Left ventricle myocardium inferior (tissue), 1 donor: ENCODE data around the gene SLC30A9. TPM values are rescaled to one million over a fixed set of nuclear protein-coding genes. Genes with fewer than 3 reads are reported as not detected.

Experiments
- DNase-seq: peaks from one replicate; pipeline ENCODE4 v3.0.0-alpha.2; 2020
- H3K27ac ChIP-seq: fragments of 200-600 bp; replicated peaks from 2 replicates; pipeline ENCODE4 v1.8.0; 2021
- H3K27me3 ChIP-seq: fragments of 200-600 bp; 2 replicates; pipeline ENCODE4 v1.8.0; 2021; ENCODE audit warnings: low read depth
- H3K36me3 ChIP-seq: fragments of 200-600 bp; 2 replicates; pipeline ENCODE4 v1.8.0; 2021
- H3K4me1 ChIP-seq: fragments of 200-600 bp; 2 replicates; pipeline ENCODE4 v1.8.0; 2021
- H3K4me3 ChIP-seq: fragments of 200-600 bp; 2 replicates; pipeline ENCODE4 v1.8.0; 2021; ENCODE audit warnings: mild to moderate bottlenecking, moderate library complexity
- H3K9me3 ChIP-seq: fragments of 200-600 bp; replicated peaks from 2 replicates; pipeline ENCODE4 v1.8.0; 2021
- CTCF ChIP-seq: fragments of 200-600 bp; IDR thresholded peaks from 2 replicates; pipeline ENCODE4 v1.8.0; 2021; ENCODE audit warnings: antibody characterized with exemption, mild to moderate bottlenecking, borderline replicate concordance
- intact Hi-C: fragments of 100-400 bp; cut with micrococcal nuclease; formaldehyde crosslinking; loops from one replicate; pipeline ENCODE4 v1.11.0; 2022
- total RNA-seq: library from RNA; stranded (reverse); fragmentation: NEBNext Ultra II Directional; extraction: Animal tissue kit (Norgen Biotek cat#: 25700); gene quantifications from one replicate; pipeline ENCODE4 v1.2.1, GENCODE V29; 2021
- donor health status: DM: no; HTN: yes; CAD: no; lungs with severe emphysema.

The SLC30A9 gene
- total RNA-seq, 1 donor from 2014 or later = 80.4 TPM

GRCh38 chr4:41985151-41985550 is 5.2 kb upstream of the SLC30A9 start:
- H3K4me3 ChIP-seq = no peak overlapping the region
- H3K4me1 ChIP-seq = peaks cover 40% of the 10 kb centered on the region
- H3K27me3 ChIP-seq = no peaks in the 10 kb centered on the region
- intact Hi-C loops = no loop called here
- DNase-seq = no peak
- no peaks in the 10 kb centered on the region for H3K9me3 ChIP-seq
- no peaks in the 10 kb centered on the region for H3K36me3 ChIP-seq
- no peak for TF ChIP-seq CTCF
- H3K27ac ChIP-seq = no peak overlapping the region

- DNase-seq = no peak
- peak overlapping the region; percentile 97 for H3K4me3 ChIP-seq
- H3K4me1 ChIP-seq = peaks cover 79% of the 10 kb centered on the region
- H3K27ac ChIP-seq = peak overlapping the region; percentile 93
- TF ChIP-seq CTCF = no peak
- H3K36me3 ChIP-seq = no peaks in the 10 kb centered on the region
- no peaks in the 10 kb centered on the region for H3K27me3 ChIP-seq
- no peaks in the 10 kb centered on the region for H3K9me3 ChIP-seq
- intact Hi-C loops = no loop called here
Observed at GRCh38 chr4:41989994-41990364, 351 bp upstream of the SLC30A9 start.

- Histone ChIP-seq H3K4me1 (peaks cover 69% of the 10 kb centered on the region), H3K27ac (no peak overlapping the region), H3K27me3 (no peaks in the 10 kb centered on the region), H3K4me3 (peak overlapping the region; percentile 97), H3K9me3 (no peaks in the 10 kb centered on the region), H3K36me3 (no peaks in the 10 kb centered on the region)
- no peak for DNase-seq
- intact Hi-C loops = no loop called here
- no peak for TF ChIP-seq CTCF
Observed at GRCh38 chr4:41991916-41992767, 1.8 kb downstream of the SLC30A9 start.

GRCh38 chr4:41992967-41993857 is 2.9 kb downstream of the SLC30A9 start:
- H3K4me3 ChIP-seq = no peak overlapping the region
- peaks cover 63% of the 10 kb centered on the region for H3K4me1 ChIP-seq
- intact Hi-C loops = no loop called here
- DNase-seq = no peak
- H3K27me3 ChIP-seq = no peaks in the 10 kb centered on the region
- H3K9me3 ChIP-seq = no peaks in the 10 kb centered on the region
- H3K36me3 ChIP-seq = no peaks in the 10 kb centered on the region
- H3K27ac ChIP-seq = no peak overlapping the region
- no peak for TF ChIP-seq CTCF

- DNase-seq = no peak
- H3K36me3 ChIP-seq = no peaks in the 10 kb centered on the region
- TF ChIP-seq CTCF = no peak
- no peaks in the 10 kb centered on the region for H3K9me3 ChIP-seq
- intact Hi-C loops = no loop called here
- no peak overlapping the region for H3K4me3 ChIP-seq
- no peak overlapping the region for H3K27ac ChIP-seq
- H3K27me3 ChIP-seq = no peaks in the 10 kb centered on the region
- H3K4me1 ChIP-seq = peaks cover 61% of the 10 kb centered on the region
Observed at GRCh38 chr4:41994461-41994985, 4.2 kb downstream of the SLC30A9 start.
